ENCODE measurements around the gene BAX.

GRCh38 chr19:48933382-48933932 lies 21.2 kb upstream of the BAX start, which contains the start of gene DHDH:
- TF ChIP-seq POLR2AphosphoS5 (IDR thresholded peaks at IDR 0.05) (no peak), CTCF (IDR thresholded peaks at IDR 0.05) (no peak), POLR2A (IDR thresholded peaks at IDR 0.05) (no peak)
